HFF-Myc (cell line): Measurements from ENCODE around the gene COLQ.

ENCODE experiments used
- DNase-seq: peaks from one replicate; pipeline ENCODE4 v3.0.0-alpha.2; 2011; ENCODE audit warnings: low read depth; ENCODE audit errors: extremely low read depth
- H3K4me3 ChIP-seq: replicated peaks from 2 replicates; pipeline ENCODE4 v1.5.1; 2011; ENCODE audit warnings: low read depth, mild to moderate bottlenecking, control low read depth, low read length
- CTCF ChIP-seq: IDR thresholded peaks from 2 replicates; pipeline ENCODE4 v1.5.1; 2012; ENCODE audit warnings: mild to moderate bottlenecking, low read depth, low read length, control low read depth; ENCODE audit errors: missing control alignments

COLQ gene

GRCh38 chr3:15495461-15496340 lies 25.8 kb downstream of the COLQ start:
- TF ChIP-seq CTCF: no peak
- H3K4me3 ChIP-seq: no peak overlapping the region
- DNase-seq: no peak

GRCh38 chr3:15493436-15493835 lies 28.1 kb downstream of the COLQ start:
- TF ChIP-seq CTCF: no peak
- DNase-seq: no peak
- no peak overlapping the region for H3K4me3 ChIP-seq

- no peak for DNase-seq
- no peak for TF ChIP-seq CTCF
- H3K4me3 ChIP-seq: no peak overlapping the region
Measured at GRCh38 chr3:15492847-15493360, 28.6 kb downstream of the COLQ start.

GRCh38 chr3:15491143-15491542 lies 30.4 kb downstream of the COLQ start:
- no peak for TF ChIP-seq CTCF
- H3K4me3 ChIP-seq: no peak overlapping the region
- DNase-seq: no peak

- no peak for TF ChIP-seq CTCF
- DNase-seq: no peak
- H3K4me3 ChIP-seq: no peak overlapping the region
Measured at GRCh38 chr3:15490158-15490557, 31.3 kb downstream of the COLQ start.

GRCh38 chr3:15488002-15488401 lies 33.5 kb downstream of the COLQ start:
- H3K4me3 ChIP-seq: no peak overlapping the region
- DNase-seq: no peak
- TF ChIP-seq CTCF: no peak
